Stomach (tissue), 9 donors: ENCODE results near the gene CRKL. TPM values are rescaled to one million over a fixed set of nuclear protein-coding genes. Genes with fewer than 3 reads are reported as not detected.

ENCODE experiments used
- DNase-seq, 2 donors: peaks; one replicate each; pipeline versions ENCODE4 v3.0.0 to v3.0.0-alpha.2; 2013 to 2019
- H3K27ac ChIP-seq, 5 donors: fragments of 200-600 bp in 4 of 5; sonication (generic) in 4 of 5; one replicate each; pipeline ENCODE4 v1.5.1; 2013 to 2019; ENCODE audit warnings: mild to moderate bottlenecking in 1 of 5, moderate library complexity in 1 of 5
- H3K27me3 ChIP-seq, 3 donors: fragments of 200-600 bp; sonication (generic); one replicate each; pipeline ENCODE4 v1.5.1; 2017 to 2019; ENCODE audit warnings: mixed run types in 1 of 3
- H3K36me3 ChIP-seq, 4 donors: fragments of 200-600 bp; sonication (generic); 1 replicate in 3 of 4; 2 replicates in 1 of 4; pipeline ENCODE4 v1.5.1; 2016 to 2019
- H3K4me1 ChIP-seq, 4 donors: fragments of 200-600 bp; sonication (generic); one replicate each; pipeline ENCODE4 v1.5.1; 2016 to 2019
- H3K4me3 ChIP-seq, 4 donors: fragments of 200-600 bp; sonication (generic) in 3 of 4; one replicate each; pipeline ENCODE4 v1.5.1; 2016 to 2019; ENCODE audit warnings: mild to moderate bottlenecking in 1 of 4
- H3K9me3 ChIP-seq, 4 donors: fragments of 200-600 bp; sonication (generic); one replicate each; pipeline ENCODE4 v1.5.1; 2016 to 2019
- EP300 ChIP-seq: sonication (generic); formaldehyde crosslinking; IDR thresholded peaks from one replicate; pipeline ENCODE4 v1.6.1; 2017; ENCODE audit warnings: antibody characterized with exemption
- POLR2A ChIP-seq, 4 donors: fragments of 450-650 bp; IDR thresholded peaks; one replicate each; pipeline ENCODE4 v1.6.1; 2016; ENCODE audit warnings: antibody characterized with exemption in 4 of 4, control low read depth in 2 of 4, mild to moderate bottlenecking in 1 of 4, moderate library complexity in 1 of 4
- POLR2AphosphoS5 ChIP-seq, 3 donors: sonication (generic); formaldehyde crosslinking; IDR thresholded peaks; one replicate each; pipeline ENCODE4 v1.6.1; 2016; ENCODE audit warnings: antibody characterized with exemption in 3 of 3
- WGBS, 5 donors: extraction: QIAGEN DNeasy Blood & Tissue Kit in 3 of 5; methylation state at CpG; one replicate each; pipeline versions ENCODE4 v1.1.5 to v1.1.7; 2013 to 2018; 5-methylcytosine and 5-hydroxymethylcytosine counted together
- intact Hi-C: fragments of 100-400 bp; cut with DNase I; formaldehyde crosslinking; loops from one replicate; pipeline ENCODE4 v1.15.1; 2023; ENCODE audit warnings: low total_unique reads
- polyA plus RNA-seq, 3 donors: library from polyadenylated mRNA; stranded (reverse); fragments of 200-250 nt; gene quantifications; one replicate each; pipeline ENCODE4 v1.2.3, GENCODE V29; 2013
- total RNA-seq, 5 donors: library from RNA; depleted of rRNA; stranded (reverse); fragments of >200 nt; gene quantifications; one replicate each; pipeline versions ENCODE4 v1.1.0 to v1.2.3, GENCODE V29; 2014 to 2016
- TF ChIP-seq, protein P1 (sequence below), 7 experiments: fragments of 450-650 bp in 4 of 7; fragments of 200-600 bp in 3 of 7; sonication (generic) in 3 of 7; IDR thresholded peaks; one replicate each; pipeline ENCODE4 v1.5.1; 2016 to 2019; ENCODE audit warnings: antibody characterized with exemption in 7 of 7, control low read depth in 2 of 7, mild to moderate bottlenecking in 1 of 7
- donor health status: healthy with polysubstance abuse.
- donor health status: Bipolar disorder and iron deficiency.
- donor health status: healthy.

The CRKL gene
- total and polyA plus RNA-seq, 8 donors, result 11.6 to 60.3 (median 21.6) TPM

- H3K36me3 ChIP-seq, result peaks cover 7 to 31% (median 23%) of the 10 kb centered on the region in 4 donors
- WGBS, 5 donors, result 0 to 1% (median 1%) methylated on average over 25 to 87 of the region's 87 CpGs
- intact Hi-C loops, result no loop called here
- peak; percentile 83 to 95 for DNase-seq
- H3K27me3 ChIP-seq, result peaks cover 0 to 6% (median 0%) of the 10 kb centered on the region in 3 donors
- peak within 1 kb of the TSS; percentile 92 to 97 (median 94) for H3K27ac ChIP-seq
- H3K4me1 ChIP-seq, result peaks cover 34 to 48% (median 41%) of the 10 kb centered on the region in 4 donors
- H3K4me3 ChIP-seq, result peak within 1 kb of the TSS; percentile 59 to 83 (median 80)
- peak in 2 of 4 donors; percentile 64 to 93 for TF ChIP-seq POLR2A (IDR thresholded peaks at IDR 0.05)
- TF ChIP-seq POLR2AphosphoS5 (IDR thresholded peaks at IDR 0.05), result peak; percentile 91 to 99 (median 97)
- no peak for TF ChIP-seq EP300
- TF ChIP-seq, protein P1, sequence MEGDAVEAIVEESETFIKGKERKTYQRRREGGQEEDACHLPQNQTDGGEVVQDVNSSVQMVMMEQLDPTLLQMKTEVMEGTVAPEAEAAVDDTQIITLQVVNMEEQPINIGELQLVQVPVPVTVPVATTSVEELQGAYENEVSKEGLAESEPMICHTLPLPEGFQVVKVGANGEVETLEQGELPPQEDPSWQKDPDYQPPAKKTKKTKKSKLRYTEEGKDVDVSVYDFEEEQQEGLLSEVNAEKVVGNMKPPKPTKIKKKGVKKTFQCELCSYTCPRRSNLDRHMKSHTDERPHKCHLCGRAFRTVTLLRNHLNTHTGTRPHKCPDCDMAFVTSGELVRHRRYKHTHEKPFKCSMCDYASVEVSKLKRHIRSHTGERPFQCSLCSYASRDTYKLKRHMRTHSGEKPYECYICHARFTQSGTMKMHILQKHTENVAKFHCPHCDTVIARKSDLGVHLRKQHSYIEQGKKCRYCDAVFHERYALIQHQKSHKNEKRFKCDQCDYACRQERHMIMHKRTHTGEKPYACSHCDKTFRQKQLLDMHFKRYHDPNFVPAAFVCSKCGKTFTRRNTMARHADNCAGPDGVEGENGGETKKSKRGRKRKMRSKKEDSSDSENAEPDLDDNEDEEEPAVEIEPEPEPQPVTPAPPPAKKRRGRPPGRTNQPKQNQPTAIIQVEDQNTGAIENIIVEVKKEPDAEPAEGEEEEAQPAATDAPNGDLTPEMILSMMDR (IDR thresholded peaks at IDR 0.05), result peak in 5 of 7 experiments; percentile 16 to 58 (median 40)
- H3K9me3 ChIP-seq, result peaks cover 0 to 10% (median 8%) of the 10 kb centered on the region in 4 donors
These were observed 64.8 kb downstream of the CRKL start, which contains the start of gene LZTR1 for GRCh38 chr22:20981787-20982562. Gene LZTR1 (plus strand): TSS chr22:20982297. CDS start chr22:20982372, 75 bp downstream.

DNA sequence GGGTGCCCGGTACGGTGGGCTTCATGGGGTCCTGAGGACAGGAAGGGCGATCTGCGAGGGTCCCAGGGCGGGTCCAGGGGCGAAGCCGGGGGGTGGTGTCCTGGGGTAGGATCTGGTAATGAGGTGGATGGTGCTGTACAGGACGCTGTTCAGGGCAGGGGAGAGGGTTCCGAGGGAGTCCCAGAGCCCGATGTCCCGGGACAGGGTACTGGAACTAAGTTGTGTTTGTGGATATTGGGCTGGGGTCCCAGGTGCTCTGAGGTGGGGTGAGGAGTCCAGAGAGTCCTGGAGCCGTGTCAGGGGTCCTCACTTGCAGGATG lies 65.3 kb downstream of the CRKL start:
- Histone ChIP-seq H3K9me3 (peaks cover 0 to 10% (median 8%) of the 10 kb centered on the region in 4 donors), H3K27me3 (peaks cover 0 to 6% (median 0%) of the 10 kb centered on the region in 3 donors), H3K36me3 (peaks cover 10 to 36% (median 29%) of the 10 kb centered on the region in 4 donors), H3K27ac (peak overlapping the region; percentile 92 to 97 (median 94)), H3K4me1 (peaks cover 34 to 48% (median 41%) of the 10 kb centered on the region in 4 donors), H3K4me3 (peak overlapping the region; percentile 59 to 83 (median 80))
- DNase-seq, result no peak
- TF ChIP-seq POLR2A (IDR thresholded peaks at IDR 0.05), result no peak
- TF ChIP-seq, protein P1 (IDR thresholded peaks at IDR 0.05), result no peak
- TF ChIP-seq EP300, result no peak
- no peak for TF ChIP-seq POLR2AphosphoS5 (IDR thresholded peaks at IDR 0.05)
- intact Hi-C loops, result no loop called here
- 0 to 3% (median 1%) methylated on average over 5 to 12 of the region's 12 CpGs for WGBS, 5 donors

GRCh38 chr22:20983081-20983771 lies 66.0 kb downstream of the CRKL start:
- TF ChIP-seq EP300 (no peak), POLR2A (IDR thresholded peaks at IDR 0.05) (no peak), POLR2AphosphoS5 (IDR thresholded peaks at IDR 0.05) (no peak)
- TF ChIP-seq, protein P1 (IDR thresholded peaks at IDR 0.05), result no peak
- Histone ChIP-seq H3K4me3 (peak overlapping the region; percentile 59 to 83 (median 80)), H3K9me3 (peaks cover 0 to 9% (median 7%) of the 10 kb centered on the region in 4 donors), H3K4me1 (peaks cover 34 to 48% (median 41%) of the 10 kb centered on the region in 4 donors), H3K27me3 (peaks cover 0 to 6% (median 0%) of the 10 kb centered on the region in 3 donors), H3K27ac (peak overlapping the region in 2 of 5 donors; percentile 92 to 94), H3K36me3 (peaks cover 17 to 43% (median 36%) of the 10 kb centered on the region in 4 donors)
- intact Hi-C loops, result no loop called here
- WGBS, 5 donors, result 61 to 81% (median 74%) methylated on average over 5 of the region's 5 CpGs
- DNase-seq, result no peak

GRCh38 chr22:20985720-20986119 lies 68.5 kb downstream of the CRKL start:
- Histone ChIP-seq H3K36me3 (peaks cover 20 to 67% (median 51%) of the 10 kb centered on the region in 4 donors), H3K27ac (no peak overlapping the region), H3K4me1 (peaks cover 20 to 30% (median 26%) of the 10 kb centered on the region in 4 donors), H3K27me3 (no peaks in the 10 kb centered on the region), H3K9me3 (no peaks in the 10 kb centered on the region), H3K4me3 (no peak overlapping the region)
- intact Hi-C loops, result no loop called here
- 94 to 100% (median 96%) methylated on average over 3 to 7 of the region's 7 CpGs for WGBS, 5 donors
- no peak for DNase-seq
- TF ChIP-seq, protein P1 (IDR thresholded peaks at IDR 0.05), result no peak
- TF ChIP-seq POLR2A (IDR thresholded peaks at IDR 0.05), result no peak
- TF ChIP-seq EP300, result no peak
- TF ChIP-seq POLR2AphosphoS5 (IDR thresholded peaks at IDR 0.05), result no peak
